CD4-positive, alpha-beta T cell treated with Interferon alpha-2 for 1 hour (primary cell): ENCODE data around the gene COL18A1.
"Not testable (repeated sequence)": the region's sequence is repeated elsewhere in the genome, so short reads cannot be mapped to it uniquely, and the experiment has no call there.

Experiments used
- DNase-seq, 2 donors: peaks; one replicate each; pipeline ENCODE4 v3.0.0-alpha.2; 2020 to 2022

Gene COL18A1

DNA sequence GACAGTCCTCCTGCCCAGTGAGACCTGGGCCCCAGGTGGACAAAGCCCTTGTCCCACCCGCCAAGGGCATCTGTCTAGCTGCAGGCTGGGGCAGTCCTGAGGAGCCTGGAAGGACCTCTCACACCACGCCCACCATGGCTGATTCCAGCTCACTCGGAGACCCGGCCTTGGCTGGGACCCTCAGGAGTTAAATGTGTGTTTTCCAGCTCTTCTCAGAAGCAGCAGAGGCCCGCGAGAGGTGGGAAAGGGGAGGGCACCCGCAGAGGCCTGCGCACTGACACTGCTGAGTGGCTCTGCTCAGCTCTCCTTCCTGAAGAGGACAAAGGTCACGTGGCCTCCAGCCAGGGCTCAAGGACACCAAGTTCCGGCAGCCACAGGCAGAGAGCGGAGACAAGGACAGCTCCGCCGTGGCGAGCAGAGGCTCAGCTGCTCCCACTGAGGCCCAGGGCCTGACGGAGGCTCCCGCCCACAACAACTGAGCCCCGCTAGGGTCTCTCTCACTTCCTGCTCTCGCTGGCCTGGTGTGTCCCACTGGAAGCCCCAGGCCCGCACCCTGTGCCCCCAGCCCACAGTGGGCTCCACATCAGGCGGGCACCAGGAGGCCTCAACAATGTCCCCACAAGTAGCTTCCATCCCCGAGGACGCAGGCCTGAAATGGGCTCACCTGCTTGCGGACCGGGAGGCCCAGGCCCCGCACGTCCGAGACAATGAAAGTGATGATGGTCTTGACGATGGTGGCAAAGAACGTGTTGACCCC lies 120.4 kb downstream of the COL18A1 start:
- DNase-seq = no peak

DNA sequence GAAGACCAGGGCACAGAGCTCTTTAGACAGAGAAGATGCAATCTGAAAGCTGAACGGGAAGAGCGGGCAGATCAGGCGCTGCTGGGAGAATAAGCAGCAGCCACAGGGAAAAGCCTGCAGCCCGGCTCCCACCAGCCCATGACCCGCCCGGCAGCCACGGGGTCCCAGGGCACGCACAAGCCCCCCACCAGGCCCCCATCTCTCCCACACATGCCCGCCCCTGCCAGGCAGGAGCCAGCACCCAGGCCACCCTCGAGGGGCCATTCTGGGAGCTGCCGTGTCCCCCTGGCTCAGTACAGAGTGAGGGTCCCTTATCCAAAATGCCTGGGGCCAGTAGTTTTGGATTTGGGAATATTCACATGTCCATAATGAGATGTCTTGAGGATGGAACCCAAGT lies 120.9 kb downstream of the COL18A1 start:
- DNase-seq = no peak

DNA sequence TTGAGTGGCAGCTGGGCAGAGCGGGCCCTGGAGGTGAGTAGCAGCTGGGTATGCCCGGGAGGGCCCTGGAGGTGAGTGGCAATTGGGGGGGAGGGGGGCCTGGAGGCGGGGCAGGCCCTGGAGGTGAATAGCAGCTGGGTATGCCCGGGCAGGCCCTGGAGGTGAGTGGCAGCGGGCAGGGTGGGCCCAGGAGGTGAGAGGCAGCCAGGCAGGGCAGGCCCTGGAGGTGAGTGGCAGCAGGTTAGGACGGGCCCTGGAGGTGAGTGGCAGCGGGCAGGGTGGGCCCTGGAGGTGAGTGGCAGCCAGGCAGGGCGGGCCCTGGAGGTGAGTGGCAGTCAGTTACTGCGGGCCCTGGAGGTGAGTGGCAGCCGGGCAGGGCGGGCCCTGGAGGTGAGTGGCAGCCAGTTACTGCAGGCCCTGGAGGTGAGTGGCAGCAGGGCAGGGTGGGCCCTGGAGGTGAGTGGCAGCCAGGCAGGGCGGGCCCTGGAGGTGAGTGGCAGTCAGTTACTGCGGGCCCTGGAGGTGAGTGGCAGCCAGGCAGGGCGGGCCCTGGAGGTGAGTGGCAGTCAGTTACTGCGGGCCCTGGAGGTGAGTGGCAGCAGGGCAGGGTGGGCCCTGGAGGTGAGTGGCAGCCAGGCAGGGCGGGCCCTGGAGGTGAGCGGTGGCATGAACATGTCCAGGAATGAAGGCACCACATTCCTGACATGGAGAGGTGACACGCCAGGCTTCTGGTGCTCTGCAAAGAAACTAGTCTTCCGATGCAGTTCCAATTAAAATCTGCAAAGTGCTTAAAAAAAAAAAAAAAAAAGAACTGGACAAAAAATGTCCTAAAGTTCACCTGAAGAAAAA lies 122.4 kb downstream of the COL18A1 start:
- not testable (repeated sequence) for DNase-seq

DNA sequence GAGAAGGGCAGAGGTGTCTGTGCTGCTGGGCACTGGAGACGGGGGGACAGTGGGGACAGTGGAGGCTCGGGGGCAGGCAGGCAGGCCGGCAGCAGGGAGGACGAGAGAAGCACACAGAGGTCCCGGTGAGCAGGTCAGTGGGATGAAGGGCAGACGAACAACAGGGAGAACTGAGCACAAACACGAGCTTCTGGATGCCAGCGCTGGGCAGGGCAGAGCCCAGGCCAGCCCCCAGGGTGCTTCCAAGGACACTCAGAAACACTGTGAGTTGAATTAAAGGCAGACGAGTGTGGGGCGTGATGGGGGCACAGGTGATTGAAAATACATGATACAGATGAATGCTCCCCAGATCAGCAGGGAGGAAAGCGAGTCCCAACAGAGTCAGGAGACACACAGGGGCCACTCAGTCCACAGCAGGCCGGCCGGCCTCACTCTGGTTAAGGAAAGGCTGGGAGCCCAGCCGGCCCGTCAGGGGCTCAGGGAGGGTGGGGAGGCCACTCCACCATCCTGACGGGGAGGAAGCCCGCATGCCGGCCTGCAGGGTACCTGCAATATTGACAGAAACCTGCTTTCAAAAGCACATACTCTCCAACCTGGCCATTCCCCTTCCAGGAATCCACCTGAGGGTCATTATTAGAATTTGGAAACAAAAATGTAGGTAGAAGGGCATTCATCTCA lies 123.2 kb downstream of the COL18A1 start:
- no peak for DNase-seq

DNA sequence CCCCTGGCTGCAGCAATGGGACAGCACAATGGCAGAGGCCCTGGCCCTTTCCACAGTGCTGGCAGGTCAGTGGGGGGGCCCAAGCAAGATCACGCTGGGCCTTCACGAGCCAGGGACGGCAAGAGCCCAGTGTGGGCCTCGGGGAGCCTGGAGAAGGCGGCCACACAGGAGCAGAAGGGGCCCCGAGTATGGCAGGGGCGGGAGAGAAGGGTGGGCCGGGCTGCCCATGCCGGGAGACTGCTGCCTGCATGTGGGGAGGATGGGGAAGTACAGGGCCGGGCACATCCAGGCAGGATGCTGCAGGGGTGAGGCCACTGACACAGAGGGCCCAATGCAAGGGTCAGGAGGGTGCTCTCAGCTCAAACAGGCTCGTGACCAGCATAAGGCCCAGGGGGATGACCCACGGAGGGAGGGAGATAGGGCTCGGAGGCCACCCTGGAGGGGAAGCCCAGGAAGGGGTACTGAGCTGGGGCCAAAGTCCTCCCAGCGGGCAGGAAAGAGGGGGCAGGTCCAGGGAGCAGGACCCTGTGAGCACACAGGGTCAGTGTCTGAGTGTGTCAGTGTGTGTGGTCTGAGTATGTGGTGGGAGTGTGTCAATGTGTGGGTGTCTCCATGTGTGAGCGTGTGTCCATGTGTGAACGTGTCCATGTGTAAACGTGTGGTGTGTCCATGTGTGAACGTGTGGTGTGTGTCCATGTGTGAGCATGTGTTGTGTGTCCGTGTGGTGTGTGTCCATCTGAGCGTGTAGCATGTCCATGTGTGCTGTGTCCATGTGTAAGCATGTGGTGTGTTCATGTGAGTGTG lies 124.2 kb downstream of the COL18A1 start:
- no peak for DNase-seq

- DNase-seq = no peak
These were observed 124.9 kb downstream of the COL18A1 start for GRCh38 chr21:45529785-45530422.

DNA sequence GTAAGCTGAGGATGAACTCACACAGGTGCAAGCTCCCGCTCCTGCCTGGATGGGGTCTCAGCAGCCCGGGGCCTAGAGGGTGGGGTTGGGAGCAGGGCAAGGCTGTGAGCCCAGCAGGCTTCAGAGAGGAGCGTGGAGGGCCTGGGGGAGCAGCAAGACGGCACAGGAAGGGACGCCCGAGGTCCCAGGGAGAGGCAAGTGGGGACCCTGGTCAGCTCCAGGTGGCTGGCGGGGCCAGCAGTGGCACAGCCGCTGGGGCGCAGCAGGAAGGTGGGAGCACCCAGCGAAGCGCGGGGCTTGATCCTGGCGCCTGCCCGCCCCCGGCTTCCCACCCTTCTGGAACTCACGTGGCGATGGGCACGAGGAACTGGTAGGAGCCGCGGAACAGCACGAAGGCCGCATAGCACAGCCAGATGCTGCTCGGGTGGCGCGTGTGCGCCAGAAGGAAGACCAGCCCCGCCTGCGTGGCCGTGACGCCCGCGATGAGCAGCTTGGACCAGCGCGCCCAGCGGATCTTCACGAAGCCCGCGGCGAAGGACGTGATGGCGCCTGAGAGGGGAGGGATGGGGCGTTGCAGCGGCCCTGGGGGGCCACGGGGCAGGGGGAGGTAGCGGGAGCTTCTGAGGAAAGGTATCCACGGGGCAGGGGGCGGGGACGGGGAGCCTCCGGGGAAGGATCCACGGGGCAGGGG lies 125.6 kb downstream of the COL18A1 start:
- DNase-seq = no peak

- DNase-seq = not testable (repeated sequence)
These were observed 126.1 kb downstream of the COL18A1 start for GRCh38 chr21:45531114-45531392.

DNA sequence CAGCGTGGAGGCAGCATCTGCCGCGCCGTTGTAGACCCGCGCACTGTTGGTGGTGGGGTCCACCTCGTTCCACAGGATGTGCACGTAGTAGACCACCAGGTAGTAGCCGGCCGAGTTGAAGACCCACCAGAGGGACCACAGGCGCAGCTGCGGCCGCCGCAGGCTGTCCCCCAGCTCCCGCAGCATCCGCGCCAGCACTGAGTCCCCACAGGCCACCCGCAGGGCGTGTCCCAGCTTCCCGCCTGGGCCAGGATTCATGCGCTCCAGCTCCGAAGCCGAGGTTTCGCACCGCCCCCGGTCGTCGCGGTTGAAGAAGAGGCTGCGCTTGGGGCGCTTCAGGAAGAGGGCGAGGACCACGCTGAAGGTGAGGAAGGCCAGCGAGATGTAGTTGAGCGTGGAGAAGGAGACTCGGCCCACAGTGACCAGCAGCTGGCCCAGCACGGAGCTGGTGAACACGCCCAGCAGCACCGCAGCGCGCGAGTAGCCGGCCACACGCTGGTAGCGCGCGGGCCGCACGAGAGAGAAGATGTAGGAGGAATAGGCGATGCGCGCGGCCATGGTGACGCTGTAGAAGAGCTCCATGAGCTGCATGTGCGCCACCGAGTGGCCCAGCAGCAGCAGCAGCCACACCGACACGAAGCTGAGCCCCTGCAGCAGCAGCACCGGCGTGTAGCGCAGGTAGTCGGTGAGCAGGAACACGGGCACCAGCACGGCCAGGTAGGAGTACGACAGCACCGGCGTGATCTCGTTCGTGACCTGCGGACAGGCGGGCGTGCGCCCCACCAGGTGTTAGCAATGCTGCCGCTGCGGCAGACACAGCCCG lies 126.6 kb downstream of the COL18A1 start:
- DNase-seq = no peak

- DNase-seq = no peak
These were observed 127.9 kb downstream of the COL18A1 start for GRCh38 chr21:45532826-45533360.

DNA sequence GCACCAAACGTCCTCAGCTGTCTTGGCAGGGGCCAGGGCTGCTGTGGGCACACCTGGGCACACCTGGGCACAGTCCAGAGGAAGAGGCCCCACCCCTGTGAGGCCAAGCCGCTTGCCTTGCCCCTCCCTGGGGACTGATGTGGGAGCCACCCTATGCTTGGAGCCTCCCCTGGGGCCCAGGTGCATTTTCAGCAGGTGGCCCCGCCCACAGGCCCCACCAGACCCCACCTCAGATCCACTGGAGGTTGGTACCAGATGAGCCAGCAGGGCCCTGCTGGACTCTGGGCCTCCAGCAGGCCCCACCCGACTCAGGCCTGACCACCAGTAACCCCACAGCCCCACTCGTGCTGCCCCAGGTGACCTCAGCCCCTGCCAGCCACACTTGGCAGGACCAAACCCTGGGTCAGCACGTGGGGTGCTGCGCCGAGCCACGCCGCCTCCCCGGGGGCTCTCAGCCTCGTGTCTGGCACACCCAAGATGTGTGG lies 128.4 kb downstream of the COL18A1 start:
- no peak for DNase-seq

DNA sequence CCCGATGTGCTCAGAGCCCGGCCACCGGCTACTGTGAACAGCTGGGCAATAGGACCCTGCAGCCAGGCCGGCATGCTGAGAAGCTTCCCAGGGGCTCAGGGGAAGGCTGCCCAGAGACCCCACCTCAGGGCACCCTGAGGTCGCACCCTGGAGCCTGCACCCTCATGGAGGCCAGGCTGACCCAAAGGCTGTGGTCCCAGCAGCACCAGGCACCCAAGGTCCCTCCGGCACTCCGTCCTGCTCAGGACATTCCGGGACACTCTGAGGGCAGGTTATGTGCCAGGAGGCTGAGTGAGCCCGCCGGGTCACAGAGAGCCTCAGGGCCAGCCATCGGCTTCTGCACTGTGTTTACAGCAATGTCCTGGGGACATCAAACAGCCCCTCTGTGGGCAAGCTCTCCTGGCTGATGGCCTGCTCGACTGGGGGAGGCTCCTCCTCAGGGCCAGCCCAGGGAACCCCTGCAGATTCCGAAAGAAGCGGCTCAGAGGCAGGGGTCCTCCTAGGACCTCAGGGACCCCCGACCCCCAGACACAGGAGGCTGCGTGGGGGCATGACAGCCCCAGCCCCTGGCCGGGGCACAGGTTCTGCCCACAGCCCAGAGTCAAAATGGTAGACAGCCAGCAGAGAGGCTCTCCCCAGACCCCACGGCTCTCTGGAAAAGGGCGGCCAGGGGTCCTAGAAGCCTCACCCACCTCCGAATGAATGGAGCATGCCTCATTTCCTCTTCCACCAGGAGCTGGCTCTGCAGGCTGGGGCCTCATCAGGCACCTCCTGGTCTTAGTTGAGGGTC lies 129.1 kb downstream of the COL18A1 start:
- no peak for DNase-seq

DNA sequence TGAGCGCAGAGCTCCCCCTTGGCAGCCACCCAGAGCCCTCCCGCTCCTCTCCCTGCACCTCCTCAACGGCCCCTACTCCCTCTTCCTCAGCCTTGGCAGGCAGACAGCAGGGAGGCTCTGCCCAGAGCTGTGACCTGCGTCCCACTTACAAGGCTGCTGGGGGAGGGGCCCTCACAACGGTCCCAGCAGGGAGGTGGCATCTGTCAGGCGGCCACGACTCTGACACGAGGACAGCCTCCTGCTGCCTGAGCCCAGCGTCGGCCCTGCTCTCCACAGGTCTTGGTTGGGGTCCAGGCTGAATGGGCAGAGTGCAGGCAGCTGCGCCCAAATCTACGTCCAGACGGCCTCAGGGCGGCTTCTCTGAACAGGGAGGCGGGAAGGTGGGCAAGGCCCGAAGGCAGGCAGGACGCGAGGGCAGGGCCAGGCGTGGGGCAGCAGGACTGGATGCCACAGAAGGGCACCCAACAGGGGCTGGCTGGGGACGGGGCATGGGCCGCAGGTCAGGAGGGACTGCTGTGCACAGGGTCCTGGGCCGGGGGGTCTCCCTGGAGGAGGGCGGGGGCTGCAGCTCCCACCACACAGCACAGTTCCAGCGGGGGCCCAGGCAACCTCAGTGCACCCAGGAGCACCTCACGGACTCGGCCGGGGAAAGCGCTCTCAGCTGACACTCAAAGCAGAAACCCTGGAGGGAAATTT lies 129.8 kb downstream of the COL18A1 start:
- no peak for DNase-seq

DNA sequence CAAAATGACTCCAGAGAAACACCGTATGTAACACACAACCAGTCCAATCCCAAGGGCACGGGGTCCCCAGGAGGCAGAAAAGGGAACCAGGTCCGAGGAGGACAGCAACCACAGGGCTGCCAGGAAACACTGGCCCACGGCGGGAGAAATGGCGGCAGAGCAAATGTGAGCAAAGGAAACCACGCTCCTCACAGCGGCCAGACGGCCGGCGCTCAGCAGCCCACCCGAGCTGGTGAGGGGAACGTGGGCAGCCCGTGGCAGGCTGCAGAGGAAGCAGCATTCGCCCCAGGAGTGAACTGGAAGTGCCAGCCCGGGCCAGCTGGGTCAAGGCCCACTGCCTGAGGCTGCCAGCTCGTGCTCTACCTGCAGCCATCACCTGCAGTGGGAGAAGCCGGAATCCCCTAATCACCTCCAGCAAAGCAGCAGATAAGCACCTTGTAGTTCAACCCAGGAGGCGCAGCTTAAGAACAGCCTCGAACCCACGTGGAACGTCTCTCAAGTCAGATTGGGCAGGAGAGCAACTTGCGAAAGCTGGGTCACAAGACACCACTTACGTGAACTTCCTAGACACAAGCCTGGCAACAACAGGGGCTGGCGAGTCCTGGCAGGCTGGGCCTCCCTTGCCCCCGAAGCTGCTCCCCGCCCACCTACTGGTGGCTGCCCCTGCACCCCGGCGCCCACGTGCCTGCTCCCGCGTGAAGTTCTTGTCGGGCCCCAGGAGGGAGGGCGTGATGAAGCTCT lies 130.5 kb downstream of the COL18A1 start:
- DNase-seq = peak in 1 of 2 donors; percentile 22

- no peak for DNase-seq
These were observed 131.5 kb downstream of the COL18A1 start for GRCh38 chr21:45536301-45537081.

DNA sequence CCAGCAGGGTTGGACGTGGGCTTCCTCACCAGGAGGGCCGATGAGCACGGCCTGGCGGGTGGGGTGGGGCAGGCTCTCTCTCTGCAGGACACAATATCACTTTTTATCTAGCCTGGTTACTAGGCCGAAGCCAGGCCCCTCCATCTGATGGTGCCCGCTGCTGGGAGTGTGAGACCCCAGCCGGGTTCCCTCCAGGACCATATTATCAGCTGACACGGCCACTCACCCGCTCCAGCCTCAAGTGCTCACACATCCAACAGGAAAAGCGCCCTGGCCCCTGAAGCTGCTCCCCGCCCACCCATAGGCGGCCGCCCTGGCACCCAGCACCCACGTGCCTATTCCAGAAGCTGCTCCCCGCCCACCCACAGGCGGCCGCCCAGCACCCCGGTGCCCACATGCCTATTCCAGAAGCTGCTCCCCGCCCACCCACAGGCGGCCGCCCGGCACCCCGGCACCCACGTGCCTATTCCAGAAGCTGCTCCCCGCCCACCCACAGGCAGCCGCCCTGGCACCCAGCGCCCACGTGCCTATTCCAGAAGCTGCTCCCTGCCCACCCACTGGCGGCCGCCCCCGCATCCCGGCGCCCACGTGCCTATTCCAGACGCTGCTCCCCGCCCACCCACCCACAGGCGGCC lies 132.3 kb downstream of the COL18A1 start:
- no peak for DNase-seq

DNA sequence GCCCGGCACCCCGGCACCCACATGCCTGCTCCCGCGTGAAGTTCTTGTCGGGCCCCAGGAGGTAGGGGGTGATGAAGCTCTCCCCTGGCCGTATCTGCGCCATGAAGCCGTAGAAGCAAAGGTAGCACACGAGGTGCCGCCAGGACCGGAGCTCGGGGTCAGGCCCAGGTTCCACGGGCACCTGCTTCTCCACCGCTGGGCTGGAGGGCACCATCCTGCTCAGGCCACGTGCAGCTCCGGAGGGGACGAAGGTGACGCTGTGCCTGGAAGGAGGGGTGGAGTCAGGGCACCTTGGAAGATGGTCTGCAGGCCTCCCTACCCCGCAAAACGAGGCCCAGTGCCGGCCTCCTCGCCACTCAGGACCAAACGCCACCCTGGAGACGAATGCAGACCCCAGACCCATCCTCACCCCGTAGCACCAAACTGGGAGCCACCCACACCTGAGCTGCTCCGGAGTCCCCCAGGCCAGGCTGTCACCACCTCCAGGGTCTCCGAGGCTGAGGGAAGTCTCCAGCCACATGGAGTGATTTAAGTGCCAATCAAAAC lies 132.9 kb downstream of the COL18A1 start:
- DNase-seq = no peak
